Measurements from ENCODE around the gene ZNF79.

Gene ZNF79

GRCh38 chr9:127448112-127448805 lies 24.1 kb downstream of the ZNF79 start:
- Histone ChIP-seq H3K9me3 (ENCODE audit: control insufficient read depth in 2 of 2, low read length in 2 of 2) (no peaks in the 10 kb centered on the region), H3K27ac (ENCODE audit: low read length) (no peak overlapping the region), H3K36me3 (ENCODE audit: control insufficient read depth in 2 of 2, insufficient read depth in 2 of 2, low read length in 2 of 2) (peaks cover 44 to 55% of the 10 kb centered on the region in 2 donors), H3K4me1 (ENCODE audit: control insufficient read depth, insufficient read depth, low read length) (peaks cover 33% of the 10 kb centered on the region), H3K27me3 (ENCODE audit: control insufficient read depth in 1 of 2, insufficient read depth in 2 of 2, low read length in 2 of 2) (no peaks in the 10 kb centered on the region), H3K4me3 (ENCODE audit: low read length in 2 of 2) (no peak overlapping the region), H3K9ac (ENCODE audit: low read length in 2 of 2) (no peak overlapping the region)

- Histone ChIP-seq H3K27me3 (ENCODE audit: control insufficient read depth in 1 of 2, insufficient read depth in 2 of 2, low read length in 2 of 2) (no peaks in the 10 kb centered on the region), H3K4me1 (ENCODE audit: control insufficient read depth, insufficient read depth, low read length) (peaks cover 35% of the 10 kb centered on the region), H3K27ac (ENCODE audit: low read length) (peak overlapping the region; percentile 89), H3K9ac (ENCODE audit: low read length in 2 of 2) (peak overlapping the region; percentile 83 to 90), H3K4me3 (ENCODE audit: low read length in 2 of 2) (peak overlapping the region; percentile 92 to 93), H3K9me3 (ENCODE audit: control insufficient read depth in 2 of 2, low read length in 2 of 2) (no peaks in the 10 kb centered on the region), H3K36me3 (ENCODE audit: control insufficient read depth in 2 of 2, insufficient read depth in 2 of 2, low read length in 2 of 2) (peaks cover 41 to 50% of the 10 kb centered on the region in 2 donors)
Observed at GRCh38 chr9:127449332-127449966, 25.3 kb downstream of the ZNF79 start.

- Histone ChIP-seq H3K9ac (ENCODE audit: low read length in 2 of 2) (peak overlapping the region; percentile 83 to 90), H3K27ac (ENCODE audit: low read length) (peak overlapping the region; percentile 89), H3K36me3 (ENCODE audit: control insufficient read depth in 2 of 2, insufficient read depth in 2 of 2, low read length in 2 of 2) (peaks cover 39 to 47% of the 10 kb centered on the region in 2 donors), H3K9me3 (ENCODE audit: control insufficient read depth in 2 of 2, low read length in 2 of 2) (no peaks in the 10 kb centered on the region), H3K4me3 (ENCODE audit: low read length in 2 of 2) (peak overlapping the region; percentile 92 to 93), H3K4me1 (ENCODE audit: control insufficient read depth, insufficient read depth, low read length) (peaks cover 35% of the 10 kb centered on the region), H3K27me3 (ENCODE audit: control insufficient read depth in 1 of 2, insufficient read depth in 2 of 2, low read length in 2 of 2) (no peaks in the 10 kb centered on the region)
Observed at GRCh38 chr9:127450243-127450760, 26.1 kb downstream of the ZNF79 start.

GRCh38 chr9:127450830-127451607 lies 26.8 kb downstream of the ZNF79 start, which contains the start of the genes LRSAM1 and RPL12:
TSS of gene LRSAM1 (plus strand) at chr9:127451510. CDS start at chr9:127454528, 3,018 bp downstream.
TSS of gene RPL12 (minus strand) at chr9:127451406. CDS start at chr9:127451317, 89 bp downstream.
- peak within 1 kb of the TSS; percentile 92 to 93 for H3K4me3 ChIP-seq (ENCODE audit: low read length in 2 of 2)
- H3K9ac ChIP-seq (ENCODE audit: low read length in 2 of 2): peak within 1 kb of the TSS; percentile 91 to 93
- H3K36me3 ChIP-seq (ENCODE audit: control insufficient read depth in 2 of 2, insufficient read depth in 2 of 2, low read length in 2 of 2): peaks cover 39 to 47% of the 10 kb centered on the region in 2 donors
- no peaks in the 10 kb centered on the region for H3K9me3 ChIP-seq (ENCODE audit: control insufficient read depth in 2 of 2, low read length in 2 of 2)
- no peaks in the 10 kb centered on the region for H3K27me3 ChIP-seq (ENCODE audit: control insufficient read depth in 1 of 2, insufficient read depth in 2 of 2, low read length in 2 of 2)
- H3K27ac ChIP-seq (ENCODE audit: low read length): peak within 1 kb of the TSS; percentile 89
- peaks cover 35% of the 10 kb centered on the region for H3K4me1 ChIP-seq (ENCODE audit: control insufficient read depth, insufficient read depth, low read length)

- peaks cover 35% of the 10 kb centered on the region for H3K4me1 ChIP-seq (ENCODE audit: control insufficient read depth, insufficient read depth, low read length)
- peaks cover 36 to 42% of the 10 kb centered on the region in 2 donors for H3K36me3 ChIP-seq (ENCODE audit: control insufficient read depth in 2 of 2, insufficient read depth in 2 of 2, low read length in 2 of 2)
- H3K9me3 ChIP-seq (ENCODE audit: control insufficient read depth in 2 of 2, low read length in 2 of 2): no peaks in the 10 kb centered on the region
- peak overlapping the region; percentile 92 to 93 for H3K4me3 ChIP-seq (ENCODE audit: low read length in 2 of 2)
- H3K9ac ChIP-seq (ENCODE audit: low read length in 2 of 2): peak overlapping the region; percentile 91 to 93
- no peaks in the 10 kb centered on the region for H3K27me3 ChIP-seq (ENCODE audit: control insufficient read depth in 1 of 2, insufficient read depth in 2 of 2, low read length in 2 of 2)
- peak overlapping the region; percentile 89 for H3K27ac ChIP-seq (ENCODE audit: low read length)
Observed at GRCh38 chr9:127451608-127451857, 27.4 kb downstream of the ZNF79 start.

GRCh38 chr9:127451858-127452656 lies 27.9 kb downstream of the ZNF79 start:
- Histone ChIP-seq H3K9ac (ENCODE audit: low read length in 2 of 2) (peak overlapping the region; percentile 91 to 93), H3K9me3 (ENCODE audit: control insufficient read depth in 2 of 2, low read length in 2 of 2) (no peaks in the 10 kb centered on the region), H3K4me3 (ENCODE audit: low read length in 2 of 2) (peak overlapping the region; percentile 92 to 93), H3K27ac (ENCODE audit: low read length) (peak overlapping the region; percentile 89), H3K4me1 (ENCODE audit: control insufficient read depth, insufficient read depth, low read length) (peaks cover 35% of the 10 kb centered on the region), H3K36me3 (ENCODE audit: control insufficient read depth in 2 of 2, insufficient read depth in 2 of 2, low read length in 2 of 2) (peaks cover 33 to 38% of the 10 kb centered on the region in 2 donors), H3K27me3 (ENCODE audit: control insufficient read depth in 1 of 2, insufficient read depth in 2 of 2, low read length in 2 of 2) (no peaks in the 10 kb centered on the region)

- Histone ChIP-seq H3K4me3 (ENCODE audit: low read length in 2 of 2) (peak overlapping the region; percentile 92 to 93), H3K36me3 (ENCODE audit: control insufficient read depth in 2 of 2, insufficient read depth in 2 of 2, low read length in 2 of 2) (peaks cover 33 to 39% of the 10 kb centered on the region in 2 donors), H3K9ac (ENCODE audit: low read length in 2 of 2) (peak overlapping the region in 1 of 2 donors; percentile 29), H3K4me1 (ENCODE audit: control insufficient read depth, insufficient read depth, low read length) (peaks cover 35% of the 10 kb centered on the region), H3K27ac (ENCODE audit: low read length) (peak overlapping the region; percentile 89), H3K27me3 (ENCODE audit: control insufficient read depth in 1 of 2, insufficient read depth in 2 of 2, low read length in 2 of 2) (no peaks in the 10 kb centered on the region), H3K9me3 (ENCODE audit: control insufficient read depth in 2 of 2, low read length in 2 of 2) (no peaks in the 10 kb centered on the region)
Observed at GRCh38 chr9:127452691-127453090, 28.5 kb downstream of the ZNF79 start.

- H3K4me3 ChIP-seq (ENCODE audit: low read length in 2 of 2): no peak overlapping the region
- H3K4me1 ChIP-seq (ENCODE audit: control insufficient read depth, insufficient read depth, low read length): peaks cover 23% of the 10 kb centered on the region
- H3K27me3 ChIP-seq (ENCODE audit: control insufficient read depth in 1 of 2, insufficient read depth in 2 of 2, low read length in 2 of 2): no peaks in the 10 kb centered on the region
- no peaks in the 10 kb centered on the region for H3K9me3 ChIP-seq (ENCODE audit: control insufficient read depth in 2 of 2, low read length in 2 of 2)
- peaks cover 27 to 34% of the 10 kb centered on the region in 2 donors for H3K36me3 ChIP-seq (ENCODE audit: control insufficient read depth in 2 of 2, insufficient read depth in 2 of 2, low read length in 2 of 2)
- H3K9ac ChIP-seq (ENCODE audit: low read length in 2 of 2): no peak overlapping the region
- no peak overlapping the region for H3K27ac ChIP-seq (ENCODE audit: low read length)
Observed at GRCh38 chr9:127455324-127455992, 31.3 kb downstream of the ZNF79 start.

GRCh38 chr9:127457191-127457878 lies 33.2 kb downstream of the ZNF79 start:
- Histone ChIP-seq H3K9ac (ENCODE audit: low read length in 2 of 2) (no peak overlapping the region), H3K9me3 (ENCODE audit: control insufficient read depth in 2 of 2, low read length in 2 of 2) (no peaks in the 10 kb centered on the region), H3K27me3 (ENCODE audit: control insufficient read depth in 1 of 2, insufficient read depth in 2 of 2, low read length in 2 of 2) (no peaks in the 10 kb centered on the region), H3K4me3 (ENCODE audit: low read length in 2 of 2) (no peak overlapping the region), H3K27ac (ENCODE audit: low read length) (no peak overlapping the region), H3K4me1 (ENCODE audit: control insufficient read depth, insufficient read depth, low read length) (peaks cover 14% of the 10 kb centered on the region), H3K36me3 (ENCODE audit: control insufficient read depth in 2 of 2, insufficient read depth in 2 of 2, low read length in 2 of 2) (peaks cover 41 to 48% of the 10 kb centered on the region in 2 donors)

Measured in stomach smooth muscle (tissue), 2 donors.